ENCODE results near the gene CEBPB. TPM values are rescaled to one million over a fixed set of nuclear protein-coding genes. Genes with fewer than 3 reads are reported as not detected.
A peak's percentile ranks its signal among the peaks of the same experiment; 100 is the strongest.

Gene CEBPB
- total RNA-seq, 1 experiment from 2014 or later: 137 TPM

DNA sequence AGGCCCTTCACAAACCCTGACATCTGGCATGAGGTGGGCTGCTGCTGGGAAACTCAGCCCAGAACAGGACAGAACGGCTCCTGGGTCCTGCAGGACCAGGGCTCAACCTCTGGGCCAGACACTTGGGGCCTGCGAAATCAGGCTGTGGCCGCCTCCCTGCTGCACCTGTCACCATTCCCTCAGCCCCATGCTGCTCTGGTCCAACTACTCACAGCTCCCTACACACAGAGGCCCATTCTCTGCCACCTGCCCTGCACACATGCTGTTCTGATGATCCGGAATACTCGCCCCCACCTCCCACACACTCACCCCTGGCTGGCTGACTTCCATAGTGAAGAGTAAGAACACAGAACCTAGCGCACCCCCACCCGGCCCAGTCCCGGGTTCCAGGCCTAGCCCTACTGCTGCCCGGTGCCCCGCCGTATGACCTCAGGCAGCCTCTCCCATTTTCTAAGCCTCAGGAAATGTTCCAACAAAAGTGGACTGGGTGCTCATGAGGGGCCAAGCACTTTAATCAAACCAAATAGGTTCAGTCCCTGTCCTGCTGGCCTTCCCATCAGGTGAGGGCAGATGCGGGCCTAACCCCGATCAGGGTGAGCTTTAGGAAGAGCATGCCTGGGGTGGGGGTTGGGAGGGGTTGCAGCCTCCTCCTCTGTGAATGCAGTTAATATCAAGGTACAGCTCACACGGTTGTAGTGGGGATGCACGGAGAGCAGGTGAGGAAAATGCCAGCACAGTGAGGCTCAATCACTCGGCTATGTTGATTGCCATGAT, 41.0 kb upstream of the CEBPB start:
- DNase-seq: no peak
- Mint-ChIP-seq H3K27ac (ENCODE audit: unreplicated experiment) (peak overlapping the region; percentile 2), H3K4me3 (ENCODE audit: low read depth, unreplicated experiment) (no peak overlapping the region), H3K36me3 (ENCODE audit: insufficient read depth, unreplicated experiment) (peaks cover 62% of the 10 kb centered on the region), H3K9me3 (ENCODE audit: low read depth, unreplicated experiment) (no peaks in the 10 kb centered on the region), H3K27me3 (ENCODE audit: unreplicated experiment) (no peaks in the 10 kb centered on the region), H3K4me1 (ENCODE audit: low read depth, unreplicated experiment) (peaks cover 66% of the 10 kb centered on the region)
- TF ChIP-seq, protein P1, sequence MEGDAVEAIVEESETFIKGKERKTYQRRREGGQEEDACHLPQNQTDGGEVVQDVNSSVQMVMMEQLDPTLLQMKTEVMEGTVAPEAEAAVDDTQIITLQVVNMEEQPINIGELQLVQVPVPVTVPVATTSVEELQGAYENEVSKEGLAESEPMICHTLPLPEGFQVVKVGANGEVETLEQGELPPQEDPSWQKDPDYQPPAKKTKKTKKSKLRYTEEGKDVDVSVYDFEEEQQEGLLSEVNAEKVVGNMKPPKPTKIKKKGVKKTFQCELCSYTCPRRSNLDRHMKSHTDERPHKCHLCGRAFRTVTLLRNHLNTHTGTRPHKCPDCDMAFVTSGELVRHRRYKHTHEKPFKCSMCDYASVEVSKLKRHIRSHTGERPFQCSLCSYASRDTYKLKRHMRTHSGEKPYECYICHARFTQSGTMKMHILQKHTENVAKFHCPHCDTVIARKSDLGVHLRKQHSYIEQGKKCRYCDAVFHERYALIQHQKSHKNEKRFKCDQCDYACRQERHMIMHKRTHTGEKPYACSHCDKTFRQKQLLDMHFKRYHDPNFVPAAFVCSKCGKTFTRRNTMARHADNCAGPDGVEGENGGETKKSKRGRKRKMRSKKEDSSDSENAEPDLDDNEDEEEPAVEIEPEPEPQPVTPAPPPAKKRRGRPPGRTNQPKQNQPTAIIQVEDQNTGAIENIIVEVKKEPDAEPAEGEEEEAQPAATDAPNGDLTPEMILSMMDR (IDR thresholded peaks at IDR 0.05; ENCODE audit: unreplicated experiment): no peak
- CTCF ChIA-PET: interaction anchor here (1.1 to 6.6 kb wide), 3 partner anchors 10 to 29 kb away, joined by 3 to 33 read pairs (median 4); no protein-coding TSS in a partner anchor
- intact Hi-C loops (cut with micrococcal nuclease; ENCODE audit: unreplicated experiment): no loop called here
- BruUV-seq (replicated peaks): no TSS peak

GRCh38 chr20:50151034-50151743, 39.4 kb upstream of the CEBPB start:
- peak overlapping the region; percentile 78 for H3K4me3 Mint-ChIP-seq (ENCODE audit: low read depth, unreplicated experiment)
- TF ChIP-seq, protein P1 (IDR thresholded peaks at IDR 0.05; ENCODE audit: unreplicated experiment): no peak
- BruUV-seq (replicated peaks): no TSS peak
- peak; percentile 79 for DNase-seq
- H3K27ac Mint-ChIP-seq (ENCODE audit: unreplicated experiment): peak overlapping the region; percentile 83
- CTCF ChIA-PET: interaction anchor here (1.0 to 6.6 kb wide), 5 partner anchors 12 to 65 kb away, joined by 3 to 33 read pairs (median 17); no protein-coding TSS in a partner anchor
- no peaks in the 10 kb centered on the region for H3K9me3 Mint-ChIP-seq (ENCODE audit: low read depth, unreplicated experiment)
- H3K27me3 Mint-ChIP-seq (ENCODE audit: unreplicated experiment): no peaks in the 10 kb centered on the region
- peaks cover 57% of the 10 kb centered on the region for H3K36me3 Mint-ChIP-seq (ENCODE audit: insufficient read depth, unreplicated experiment)
- H3K4me1 Mint-ChIP-seq (ENCODE audit: low read depth, unreplicated experiment): peaks cover 60% of the 10 kb centered on the region
- intact Hi-C loops (cut with micrococcal nuclease; ENCODE audit: unreplicated experiment): no loop called here

GRCh38 chr20:50152394-50153152, 38.1 kb upstream of the CEBPB start:
- no peaks in the 10 kb centered on the region for H3K9me3 Mint-ChIP-seq (ENCODE audit: low read depth, unreplicated experiment)
- intact Hi-C loops (cut with micrococcal nuclease; ENCODE audit: unreplicated experiment): no loop called here
- BruUV-seq (replicated peaks): TSS peak; percentile 44
- peaks cover 46% of the 10 kb centered on the region for H3K4me1 Mint-ChIP-seq (ENCODE audit: low read depth, unreplicated experiment)
- peaks cover 50% of the 10 kb centered on the region for H3K36me3 Mint-ChIP-seq (ENCODE audit: insufficient read depth, unreplicated experiment)
- CTCF ChIA-PET: interaction anchor here (0.6 to 6.6 kb wide), 15 partner anchors 8 to 555 kb away, joined by 3 to 33 read pairs (median 5); partner anchors contain the start of gene UBE2V1
- TF ChIP-seq, protein P1 (IDR thresholded peaks at IDR 0.05; ENCODE audit: unreplicated experiment): peak; percentile 20
- H3K27me3 Mint-ChIP-seq (ENCODE audit: unreplicated experiment): no peaks in the 10 kb centered on the region
- H3K4me3 Mint-ChIP-seq (ENCODE audit: low read depth, unreplicated experiment): peak overlapping the region; percentile 78
- DNase-seq: peak; percentile 40
- H3K27ac Mint-ChIP-seq (ENCODE audit: unreplicated experiment): peak overlapping the region; percentile 83

DNA sequence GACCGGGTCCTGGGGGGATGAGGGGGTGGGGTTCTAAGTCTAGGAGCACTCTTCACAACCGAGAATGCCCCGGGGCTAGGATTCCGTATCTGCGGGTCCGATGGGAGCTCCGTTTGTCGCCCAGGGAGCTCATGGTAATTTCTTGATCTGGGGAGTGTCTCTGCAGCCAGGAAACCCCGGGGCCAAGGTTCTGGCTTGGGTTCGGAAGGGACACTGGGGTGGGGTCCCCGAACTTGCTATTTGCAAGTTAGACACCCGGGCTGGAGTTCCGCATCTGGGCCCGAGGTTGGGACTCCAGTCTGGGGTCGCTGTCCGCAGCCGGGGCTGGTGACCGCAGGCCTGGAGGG, 37.5 kb upstream of the CEBPB start:
- H3K9me3 Mint-ChIP-seq (ENCODE audit: low read depth, unreplicated experiment): no peaks in the 10 kb centered on the region
- peaks cover 48% of the 10 kb centered on the region for H3K36me3 Mint-ChIP-seq (ENCODE audit: insufficient read depth, unreplicated experiment)
- DNase-seq: no peak
- CTCF ChIA-PET: interaction anchor here (0.6 to 6.6 kb wide), 13 partner anchors 9 to 554 kb away, joined by 3 to 33 read pairs (median 8); partner anchors contain the start of gene UBE2V1
- H3K4me3 Mint-ChIP-seq (ENCODE audit: low read depth, unreplicated experiment): peak overlapping the region; percentile 78
- TF ChIP-seq, protein P1 (IDR thresholded peaks at IDR 0.05; ENCODE audit: unreplicated experiment): no peak
- H3K4me1 Mint-ChIP-seq (ENCODE audit: low read depth, unreplicated experiment): peaks cover 42% of the 10 kb centered on the region
- no peaks in the 10 kb centered on the region for H3K27me3 Mint-ChIP-seq (ENCODE audit: unreplicated experiment)
- intact Hi-C loops (cut with micrococcal nuclease; ENCODE audit: unreplicated experiment): no loop called here
- no TSS peak for BruUV-seq (replicated peaks)
- peak overlapping the region; percentile 83 for H3K27ac Mint-ChIP-seq (ENCODE audit: unreplicated experiment)

All from Calu3 (cell line).